CD14-positive monocyte (primary cell): Measurements from ENCODE around the gene PNMA8B. TPM values are rescaled to one million over a fixed set of nuclear protein-coding genes. Genes with fewer than 3 reads are reported as not detected.

Source experiments
- DNase-seq, 3 donors: peaks; one replicate each; pipeline ENCODE4 v3.0.0-alpha.2; 2011 to 2022
- H2AFZ ChIP-seq: 2 replicates; pipeline ENCODE4 v1.6.0; 2012; ENCODE audit warnings: mild to moderate bottlenecking, low read depth, low read length, inconsistent platforms; ENCODE audit not compliant: insufficient read depth, poor library complexity, severe bottlenecking
- H3K27ac ChIP-seq, 2 donors: 1 replicate in 1 of 2; 2 replicates in 1 of 2; pipeline ENCODE4 v1.5.1; 2012 to 2013; ENCODE audit warnings: low read length in 2 of 2, control low read depth in 1 of 2, inconsistent platforms in 1 of 2, low read depth in 1 of 2, mild to moderate bottlenecking in 1 of 2
- H3K27me3 ChIP-seq, 2 donors: one replicate each; pipeline versions ENCODE4 v1.6.0 to v1.6.1; 2011 to 2013; ENCODE audit warnings: low read length in 2 of 2; ENCODE audit not compliant: control insufficient read depth in 2 of 2, insufficient read depth in 2 of 2
- H3K36me3 ChIP-seq, 2 donors: replicated peaks in 1 of 2; 1 replicate in 1 of 2; 2 replicates in 1 of 2; pipeline versions ENCODE4 v1.5.1 to v1.6.1; 2012 to 2013; ENCODE audit warnings: low read length in 2 of 2, control low read depth in 1 of 2, inconsistent platforms in 1 of 2, mild to moderate bottlenecking in 1 of 2; ENCODE audit not compliant: insufficient read depth in 2 of 2, control insufficient read depth in 1 of 2
- H3K4me1 ChIP-seq, 2 donors: 1 replicate in 1 of 2; 2 replicates in 1 of 2; pipeline versions ENCODE4 v1.5.1 to v1.6.1; 2012 to 2013; ENCODE audit warnings: low read length in 2 of 2, control low read depth in 1 of 2, inconsistent platforms in 1 of 2, mild to moderate bottlenecking in 1 of 2, moderate library complexity in 1 of 2; ENCODE audit not compliant: insufficient read depth in 2 of 2, control insufficient read depth in 1 of 2
- H3K4me2 ChIP-seq: replicated peaks from 2 replicates; pipeline ENCODE3; 2012; ENCODE audit warnings: low read length, moderate library complexity, mild to moderate bottlenecking; ENCODE audit not compliant: poor library complexity, severe bottlenecking; ENCODE audit errors: extremely low read depth
- H3K4me3 ChIP-seq, 3 experiments: fragments of 200-600 bp in 1 of 3; sonication (generic) in 1 of 3; replicated peaks in 1 of 3; 1 replicate in 2 of 3; 2 replicates in 1 of 3; pipeline ENCODE4 v1.5.1; 2011 to 2013; ENCODE audit warnings: low read length in 3 of 3, mild to moderate bottlenecking in 3 of 3, control low read depth in 2 of 3, low read depth in 2 of 3, inconsistent platforms in 1 of 3, moderate library complexity in 1 of 3
- H3K79me2 ChIP-seq: 2 replicates; pipeline ENCODE4 v1.6.0; 2012; ENCODE audit warnings: mild to moderate bottlenecking, control low read depth, inconsistent platforms, low read length, moderate library complexity; ENCODE audit not compliant: insufficient read depth
- H3K9ac ChIP-seq: 2 replicates; pipeline ENCODE4 v1.6.0; 2017; ENCODE audit warnings: low read length, mild to moderate bottlenecking; ENCODE audit not compliant: insufficient read depth, poor library complexity, severe bottlenecking
- H3K9me3 ChIP-seq, 2 donors: replicated peaks in 1 of 2; 1 replicate in 1 of 2; 2 replicates in 1 of 2; pipeline versions ENCODE4 v1.5.1 to v1.6.1; 2012 to 2013; ENCODE audit warnings: low read length in 2 of 2, control low read depth in 1 of 2; ENCODE audit not compliant: control insufficient read depth in 1 of 2, insufficient read depth in 1 of 2
- H4K20me1 ChIP-seq: 2 replicates; pipeline ENCODE4 v1.6.0; 2012; ENCODE audit warnings: mild to moderate bottlenecking, low read length, control low read depth, moderate library complexity; ENCODE audit not compliant: insufficient read depth
- H3K27ac Mint-ChIP-seq, 7 donors: one replicate each; pipeline ENCODE4 v1.8.0; 2020; ENCODE audit warnings: mild to moderate bottlenecking in 7 of 7, mixed read lengths in 7 of 7, moderate library complexity in 6 of 7, inconsistent platforms in 2 of 7
- H3K27me3 Mint-ChIP-seq, 3 donors: one replicate each; pipeline ENCODE4 v1.8.0; 2021 to 2022; ENCODE audit warnings: low read depth in 3 of 3, mild to moderate bottlenecking in 3 of 3, mixed read lengths in 3 of 3, moderate library complexity in 3 of 3, inconsistent platforms in 1 of 3
- H3K36me3 Mint-ChIP-seq, 2 donors: one replicate each; pipeline ENCODE4 v1.8.0; 2020; ENCODE audit warnings: mixed read lengths in 2 of 2, inconsistent platforms in 1 of 2, mild to moderate bottlenecking in 1 of 2
- H3K4me1 Mint-ChIP-seq: one replicate; pipeline ENCODE4 v1.8.0; 2020; ENCODE audit warnings: mild to moderate bottlenecking, mixed read lengths
- H3K4me3 Mint-ChIP-seq, 2 donors: one replicate each; pipeline ENCODE4 v1.8.0; 2020; ENCODE audit warnings: mild to moderate bottlenecking in 2 of 2, mixed read lengths in 2 of 2, moderate library complexity in 1 of 2
- H3K9me3 Mint-ChIP-seq, 7 donors: one replicate each; pipeline ENCODE4 v1.8.0; 2020 to 2022; ENCODE audit warnings: mixed read lengths in 7 of 7, mild to moderate bottlenecking in 6 of 7, moderate library complexity in 6 of 7, inconsistent platforms in 2 of 7
- CTCF ChIP-seq: fragments of 200-600 bp; IDR thresholded peaks from one replicate; pipeline ENCODE4 v1.8.0; 2022; ENCODE audit warnings: antibody characterized with exemption, mild to moderate bottlenecking
- WGBS: methylation state at CpG from one replicate; pipeline ENCODE4 v1.1.5; 2013; ENCODE audit warnings: missing lambda C conversion rate; ENCODE audit not compliant: insufficient coverage; 5-methylcytosine and 5-hydroxymethylcytosine counted together
- intact Hi-C, 2 donors: fragments of 100-400 bp; cut with micrococcal nuclease; formaldehyde crosslinking; loops; one replicate each; pipeline versions ENCODE4 v1.15.0 to v1.15.1; 2023
- polyA plus RNA-seq, 3 donors: library from polyadenylated mRNA; depleted of rRNA in 1 of 3; unstranded in 2 of 3; stranded (reverse) in 1 of 3; fragments of 300-500 nt in 2 of 3; fragments of >200 nt in 1 of 3; fragmentation: Illumina TruSeq in 2 of 3; gene quantifications; 1 replicate in 2 of 3; 2 replicates in 1 of 3; pipeline ENCODE4 v1.2.3, GENCODE V29; 2012 to 2021

The PNMA8B gene
- polyA plus RNA-seq, 3 donors = 0.07 to 0.16 TPM; not detected in 1

GRCh38 chr19:46469541-46470185 lies 26.0 kb downstream of the PNMA8B start:
- no peak for TF ChIP-seq CTCF
- Mint-ChIP-seq H3K9me3 (peaks cover 0 to 7% (median 0%) of the 10 kb centered on the region in 7 donors), H3K4me3 (peak overlapping the region in 1 of 2 donors; percentile 26), H3K27ac (peak overlapping the region in 1 of 7 donors; percentile 6), H3K4me1 (peaks cover 2% of the 10 kb centered on the region), H3K36me3 (no peaks in the 10 kb centered on the region), H3K27me3 (peaks cover 46 to 59% (median 52%) of the 10 kb centered on the region in 3 donors)
- H3K4me2 ChIP-seq = no peak overlapping the region
- no peak overlapping the region for H3K4me3 ChIP-seq
- no peaks in the 10 kb centered on the region for H3K36me3 ChIP-seq
- WGBS = 96% methylated on average over 13 of the region's 18 CpGs
- intact Hi-C loops = no loop called here
- H3K27ac ChIP-seq = no peak overlapping the region
- DNase-seq = no peak
- H3K27me3 ChIP-seq = peaks cover 13 to 36% of the 10 kb centered on the region in 2 donors
- no peaks in the 10 kb centered on the region for H4K20me1 ChIP-seq
- H2AFZ ChIP-seq = no peak overlapping the region
- H3K4me1 ChIP-seq = peaks cover 0 to 9% of the 10 kb centered on the region in 2 donors
- H3K79me2 ChIP-seq = no peaks in the 10 kb centered on the region
- no peaks in the 10 kb centered on the region for H3K9me3 ChIP-seq
- H3K9ac ChIP-seq = no peak overlapping the region

GRCh38 chr19:46466536-46467196 lies 29.0 kb downstream of the PNMA8B start:
- no peak overlapping the region for H3K27ac Mint-ChIP-seq

More at GRCh38 chr19:46466536-46467196, 29.0 kb downstream of the PNMA8B start:
- Mint-ChIP-seq H3K4me1 (no peaks in the 10 kb centered on the region), H3K27me3 (peaks cover 28 to 45% (median 30%) of the 10 kb centered on the region in 3 donors), H3K4me3 (no peak overlapping the region), H3K36me3 (no peaks in the 10 kb centered on the region), H3K9me3 (peaks cover 0 to 3% (median 0%) of the 10 kb centered on the region in 7 donors)
- Histone ChIP-seq H3K79me2 (no peaks in the 10 kb centered on the region), H2AFZ (no peak overlapping the region), H3K4me1 (peaks cover 0 to 8% of the 10 kb centered on the region in 2 donors), H3K4me3 (no peak overlapping the region), H3K9ac (no peak overlapping the region), H3K27ac (no peak overlapping the region), H4K20me1 (no peaks in the 10 kb centered on the region), H3K27me3 (peaks cover 2 to 16% of the 10 kb centered on the region in 2 donors), H3K9me3 (no peaks in the 10 kb centered on the region), H3K36me3 (no peaks in the 10 kb centered on the region), H3K4me2 (no peak overlapping the region)
- intact Hi-C loops = no loop called here
- WGBS = 90% methylated on average over 12 of the region's 15 CpGs
- no peak for DNase-seq
- no peak for TF ChIP-seq CTCF
